ENCODE results near the gene SACS. TPM values are rescaled to one million over a fixed set of nuclear protein-coding genes. Genes with fewer than 3 reads are reported as not detected.

Gene SACS
- total and polyA plus RNA-seq, 2 donors (not counting 1 experiment from before 2014, with no cell fraction given) = 6.8 to 21.4 TPM

- Histone ChIP-seq H3K27ac (ENCODE audit: low read length in 2 of 2) (no peak overlapping the region), H3K27me3 (replicated peaks in 1 of 4; ENCODE audit: control extremely low read depth in 1 of 4, control insufficient read depth in 3 of 4, insufficient read depth in 4 of 4, low read length in 3 of 4) (peaks cover 0 to 19% (median 14%) of the 10 kb centered on the region in 4 experiments), H3K4me2 (replicated peaks; ENCODE audit: low read depth, low read length, poor library complexity, severe bottlenecking) (no peak overlapping the region), H2AFZ (ENCODE audit: insufficient read depth, low read depth, low read length, poor library complexity, severe bottlenecking) (no peak overlapping the region), H3K4me1 (ENCODE audit: control insufficient read depth in 2 of 2, insufficient read depth in 2 of 2, low read length in 2 of 2) (peaks cover 6% of the 10 kb centered on the region in 2 donors), H3K9me3 (ENCODE audit: control extremely low read depth in 1 of 3, control insufficient read depth in 2 of 3, insufficient read depth in 1 of 3, low read length in 2 of 3) (no peaks in the 10 kb centered on the region), H3K36me3 (replicated peaks in 1 of 2; ENCODE audit: control extremely low read depth in 1 of 2, control insufficient read depth in 1 of 2, extremely low read depth in 1 of 2, insufficient read depth in 2 of 2, low read length in 1 of 2) (no peaks in the 10 kb centered on the region), H3K9ac (ENCODE audit: low read length) (no peak overlapping the region), H4K20me1 (ENCODE audit: control insufficient read depth, insufficient read depth, low read length, poor library complexity, severe bottlenecking) (no peaks in the 10 kb centered on the region), H3K4me3 (ENCODE audit: control extremely low read depth in 1 of 5, extremely low read depth in 1 of 5, insufficient read depth in 1 of 5, low read depth in 2 of 5, low read length in 4 of 5) (no peak overlapping the region), H3K79me2 (ENCODE audit: control insufficient read depth, insufficient read depth, low read length) (no peaks in the 10 kb centered on the region)
- TF ChIP-seq EZH2 (IDR thresholded peaks at IDR 0.05; ENCODE audit: borderline replicate concordance, insufficient read depth, low read depth, low read length, poor library complexity, severe bottlenecking) = no peak
- TF ChIP-seq, protein P1, sequence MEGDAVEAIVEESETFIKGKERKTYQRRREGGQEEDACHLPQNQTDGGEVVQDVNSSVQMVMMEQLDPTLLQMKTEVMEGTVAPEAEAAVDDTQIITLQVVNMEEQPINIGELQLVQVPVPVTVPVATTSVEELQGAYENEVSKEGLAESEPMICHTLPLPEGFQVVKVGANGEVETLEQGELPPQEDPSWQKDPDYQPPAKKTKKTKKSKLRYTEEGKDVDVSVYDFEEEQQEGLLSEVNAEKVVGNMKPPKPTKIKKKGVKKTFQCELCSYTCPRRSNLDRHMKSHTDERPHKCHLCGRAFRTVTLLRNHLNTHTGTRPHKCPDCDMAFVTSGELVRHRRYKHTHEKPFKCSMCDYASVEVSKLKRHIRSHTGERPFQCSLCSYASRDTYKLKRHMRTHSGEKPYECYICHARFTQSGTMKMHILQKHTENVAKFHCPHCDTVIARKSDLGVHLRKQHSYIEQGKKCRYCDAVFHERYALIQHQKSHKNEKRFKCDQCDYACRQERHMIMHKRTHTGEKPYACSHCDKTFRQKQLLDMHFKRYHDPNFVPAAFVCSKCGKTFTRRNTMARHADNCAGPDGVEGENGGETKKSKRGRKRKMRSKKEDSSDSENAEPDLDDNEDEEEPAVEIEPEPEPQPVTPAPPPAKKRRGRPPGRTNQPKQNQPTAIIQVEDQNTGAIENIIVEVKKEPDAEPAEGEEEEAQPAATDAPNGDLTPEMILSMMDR (IDR thresholded peaks at IDR 0.05) = no peak
- H3K27me3 Mint-ChIP-seq = peaks cover 50% of the 10 kb centered on the region
- no peak for DNase-seq
- POLR2A ChIA-PET = no interaction called here
- H3K9me3 Mint-ChIP-seq (ENCODE audit: insufficient read depth) = no peaks in the 10 kb centered on the region
- intact Hi-C loops (cut with micrococcal nuclease) = no loop called here
- CTCF ChIA-PET = no interaction called here
- WGBS (ENCODE audit: insufficient coverage) = 80% methylated on average over 1 of the region's 4 CpGs
- no peak for ATAC-seq (ENCODE audit: low read depth)
- no peak overlapping the region for H3K4me3 Mint-ChIP-seq
- H3K27ac Mint-ChIP-seq = no peak overlapping the region
- H3K4me1 Mint-ChIP-seq = peaks cover 11% of the 10 kb centered on the region
Measured at GRCh38 chr13:23434491-23434890, 989 bp upstream of the SACS start.

- Histone ChIP-seq H3K27ac (ENCODE audit: low read length in 2 of 2) (no peak overlapping the region), H3K4me2 (replicated peaks; ENCODE audit: low read depth, low read length, poor library complexity, severe bottlenecking) (no peak overlapping the region), H3K9me3 (ENCODE audit: control extremely low read depth in 1 of 3, control insufficient read depth in 2 of 3, insufficient read depth in 1 of 3, low read length in 2 of 3) (no peaks in the 10 kb centered on the region), H3K27me3 (replicated peaks in 1 of 4; ENCODE audit: control extremely low read depth in 1 of 4, control insufficient read depth in 3 of 4, insufficient read depth in 4 of 4, low read length in 3 of 4) (peaks cover 0 to 19% (median 14%) of the 10 kb centered on the region in 4 experiments), H3K4me3 (ENCODE audit: control extremely low read depth in 1 of 5, extremely low read depth in 1 of 5, insufficient read depth in 1 of 5, low read depth in 2 of 5, low read length in 4 of 5) (no peak overlapping the region), H3K36me3 (replicated peaks in 1 of 2; ENCODE audit: control extremely low read depth in 1 of 2, control insufficient read depth in 1 of 2, extremely low read depth in 1 of 2, insufficient read depth in 2 of 2, low read length in 1 of 2) (no peaks in the 10 kb centered on the region), H4K20me1 (ENCODE audit: control insufficient read depth, insufficient read depth, low read length, poor library complexity, severe bottlenecking) (no peaks in the 10 kb centered on the region), H3K9ac (ENCODE audit: low read length) (no peak overlapping the region), H2AFZ (ENCODE audit: insufficient read depth, low read depth, low read length, poor library complexity, severe bottlenecking) (no peak overlapping the region), H3K4me1 (ENCODE audit: control insufficient read depth in 2 of 2, insufficient read depth in 2 of 2, low read length in 2 of 2) (peaks cover 6% of the 10 kb centered on the region in 2 donors), H3K79me2 (ENCODE audit: control insufficient read depth, insufficient read depth, low read length) (no peaks in the 10 kb centered on the region)
- Mint-ChIP-seq H3K9me3 (ENCODE audit: insufficient read depth) (no peaks in the 10 kb centered on the region), H3K27me3 (peaks cover 58% of the 10 kb centered on the region), H3K4me3 (no peak overlapping the region), H3K4me1 (peaks cover 11% of the 10 kb centered on the region), H3K27ac (no peak overlapping the region)
- no peak for ATAC-seq (ENCODE audit: low read depth)
- WGBS (ENCODE audit: insufficient coverage) = no CpG with 5 or more reads among the region's 6 CpGs
- no peak for DNase-seq
- TF ChIP-seq EZH2 (IDR thresholded peaks at IDR 0.05; ENCODE audit: borderline replicate concordance, insufficient read depth, low read depth, low read length, poor library complexity, severe bottlenecking) = no peak
- TF ChIP-seq, protein P1 (IDR thresholded peaks at IDR 0.05) = no peak
- CTCF ChIA-PET = interaction anchor here (0.9 kb wide), 1 partner anchor 35 kb away, joined by 3 read pairs; no protein-coding TSS in a partner anchor
- POLR2A ChIA-PET = interaction anchor here (0.6 kb wide), 1 partner anchor 24 kb away, joined by 9 read pairs; no protein-coding TSS in a partner anchor
- intact Hi-C loops (cut with micrococcal nuclease) = no loop called here
Measured at GRCh38 chr13:23432626-23433025, 876 bp downstream of the SACS start.
